ENCODE data around the gene SLC16A4.

DNA sequence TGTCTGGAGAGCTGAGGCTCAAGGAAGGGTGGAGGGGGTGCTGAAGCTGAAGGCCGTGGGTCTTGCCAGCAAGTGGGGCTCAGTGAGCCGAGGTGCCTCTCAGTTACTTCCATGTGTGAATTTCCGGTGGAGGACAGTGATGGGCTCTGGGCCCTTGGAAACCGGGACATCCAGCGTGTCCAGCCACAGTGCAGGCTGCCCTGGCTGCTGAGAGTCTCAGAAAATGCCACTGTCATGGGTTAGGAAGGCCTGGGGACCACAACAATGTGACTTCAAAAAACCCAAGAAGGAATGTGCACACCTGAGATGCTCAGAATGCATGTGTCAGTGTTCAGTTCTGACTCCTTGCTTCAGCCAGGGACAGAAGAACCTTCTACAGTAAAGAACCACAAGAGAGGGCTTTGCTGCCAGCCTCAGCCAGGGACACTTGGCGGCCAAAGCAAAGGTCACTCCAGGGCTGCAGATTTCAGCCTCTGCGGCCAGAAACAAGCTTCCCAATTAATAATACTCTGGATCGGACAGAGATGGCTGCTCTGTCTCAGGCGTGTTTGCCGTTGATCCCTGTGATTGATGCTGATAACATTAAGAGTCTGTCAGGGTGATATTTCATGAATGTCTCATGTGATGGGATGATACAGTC, 29.3 kb upstream of the SLC16A4 start:
- TF ChIP-seq, protein P1, sequence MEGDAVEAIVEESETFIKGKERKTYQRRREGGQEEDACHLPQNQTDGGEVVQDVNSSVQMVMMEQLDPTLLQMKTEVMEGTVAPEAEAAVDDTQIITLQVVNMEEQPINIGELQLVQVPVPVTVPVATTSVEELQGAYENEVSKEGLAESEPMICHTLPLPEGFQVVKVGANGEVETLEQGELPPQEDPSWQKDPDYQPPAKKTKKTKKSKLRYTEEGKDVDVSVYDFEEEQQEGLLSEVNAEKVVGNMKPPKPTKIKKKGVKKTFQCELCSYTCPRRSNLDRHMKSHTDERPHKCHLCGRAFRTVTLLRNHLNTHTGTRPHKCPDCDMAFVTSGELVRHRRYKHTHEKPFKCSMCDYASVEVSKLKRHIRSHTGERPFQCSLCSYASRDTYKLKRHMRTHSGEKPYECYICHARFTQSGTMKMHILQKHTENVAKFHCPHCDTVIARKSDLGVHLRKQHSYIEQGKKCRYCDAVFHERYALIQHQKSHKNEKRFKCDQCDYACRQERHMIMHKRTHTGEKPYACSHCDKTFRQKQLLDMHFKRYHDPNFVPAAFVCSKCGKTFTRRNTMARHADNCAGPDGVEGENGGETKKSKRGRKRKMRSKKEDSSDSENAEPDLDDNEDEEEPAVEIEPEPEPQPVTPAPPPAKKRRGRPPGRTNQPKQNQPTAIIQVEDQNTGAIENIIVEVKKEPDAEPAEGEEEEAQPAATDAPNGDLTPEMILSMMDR (IDR thresholded peaks at IDR 0.05) = no peak
- no peak for TF ChIP-seq ZFX (IDR thresholded peaks at IDR 0.05; ENCODE audit: borderline replicate concordance)
